HEK293 (cell line): ENCODE data around the gene AKAIN1.

Experiments used
- TCF7L2 ChIP-seq: IDR thresholded peaks from 2 replicates; pipeline ENCODE4 v1.6.1; 2011; ENCODE audit warnings: low read depth, mild to moderate bottlenecking, inconsistent platforms, low read length, moderate library complexity, borderline replicate concordance
- ZNF629 ChIP-seq: fragments of 450-650 bp; formaldehyde crosslinking; IDR thresholded peaks from 2 replicates; pipeline ENCODE4 v1.5.1; 2017; ENCODE audit warnings: missing biosample characterization, missing genetic modification characterization
- ZNF785 ChIP-seq: fragments of 450-650 bp; formaldehyde crosslinking; IDR thresholded peaks from 2 replicates; pipeline ENCODE4 v1.5.1; 2016; ENCODE audit warnings: missing biosample characterization, missing genetic modification characterization

- TF ChIP-seq TCF7L2 (no peak), ZNF629 (tag by site-specific recombination) (no peak), ZNF785 (tag by site-specific recombination) (no peak)
Measured at GRCh38 chr18:5207471-5208150, 10.6 kb upstream of the AKAIN1 start.
